ENCODE measurements around the gene REPS2.

DNA sequence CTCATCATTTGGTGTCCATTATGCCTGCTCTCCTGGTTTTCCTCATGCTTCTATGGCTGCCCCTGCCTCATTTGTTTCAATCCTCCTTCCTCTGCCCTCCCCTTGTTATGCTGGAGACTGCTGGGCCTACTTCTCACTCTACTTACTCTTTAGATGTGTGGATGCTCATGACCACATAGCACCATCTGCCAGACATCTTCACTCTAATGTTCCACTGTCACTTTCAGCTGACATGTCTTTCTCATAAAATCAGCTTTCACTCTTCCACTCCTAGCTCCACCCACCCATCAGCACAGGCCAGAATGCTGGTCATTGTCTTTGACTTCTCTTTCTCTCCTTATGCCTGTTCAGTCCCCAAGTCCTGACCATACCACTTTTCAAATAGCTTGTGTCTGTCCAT is 86.8 kb downstream of the REPS2 start:
- TF ChIP-seq POLR2A (IDR thresholded peaks at IDR 0.05), result no peak
- TF ChIP-seq EP300 (IDR thresholded peaks at IDR 0.05; ENCODE audit: low read depth), result no peak

Data from transverse colon (tissue), 1 donor.